Germinal center (tissue), 1 donor: ENCODE measurements around the gene STK11.

Source experiments
- DNase-seq: peaks from one replicate; pipeline ENCODE4 v3.0.0; 2012; ENCODE audit warnings: mixed read lengths, low spot score

STK11 gene

GRCh38 chr19:1205114-1206099, at the start of gene STK11:
TSS of gene STK11 (plus strand) at chr19:1205778. CDS start at chr19:1206914, 1,136 bp downstream.
- DNase-seq: peak; percentile 100

GRCh38 chr19:1156305-1156801, 49.2 kb upstream of the STK11 start:
- DNase-seq: no peak

GRCh38 chr19:1156830-1157615, 48.6 kb upstream of the STK11 start:
- DNase-seq: no peak

GRCh38 chr19:1157931-1158884, 47.4 kb upstream of the STK11 start:
- DNase-seq: no peak

GRCh38 chr19:1158885-1159448, 46.6 kb upstream of the STK11 start:
- no peak for DNase-seq

GRCh38 chr19:1159864-1160595, 45.5 kb upstream of the STK11 start:
- no peak for DNase-seq

GRCh38 chr19:1161716-1162115, 43.9 kb upstream of the STK11 start:
- no peak for DNase-seq

GRCh38 chr19:1162404-1163282, 42.9 kb upstream of the STK11 start:
- no peak for DNase-seq

- no peak for DNase-seq
Observed at GRCh38 chr19:1163283-1163933, 42.2 kb upstream of the STK11 start.

- DNase-seq: no peak
Observed at GRCh38 chr19:1163934-1164683, 41.5 kb upstream of the STK11 start.

- no peak for DNase-seq
Observed at GRCh38 chr19:1164684-1165531, 40.7 kb upstream of the STK11 start.

GRCh38 chr19:1166872-1167573, 38.6 kb upstream of the STK11 start:
- DNase-seq: no peak

- DNase-seq: no peak
Observed at GRCh38 chr19:1167687-1168571, 37.6 kb upstream of the STK11 start.

GRCh38 chr19:1168572-1169410, 36.8 kb upstream of the STK11 start:
- no peak for DNase-seq

GRCh38 chr19:1169411-1169791, 36.2 kb upstream of the STK11 start:
- DNase-seq: no peak
